GM12892 (cell line): ENCODE measurements around the gene DENND6A.

Source experiments
- DNase-seq: peaks from one replicate; pipeline ENCODE4 v3.0.0; 2011; ENCODE audit not compliant: insufficient read length
- FAIRE-seq: peaks from 2 replicates; lab custom pipeline; 2011; peaks lifted over from hg19 to GRCh38; lab: Jason Lieb, UNC
- POLR2A ChIP-seq: IDR thresholded peaks from 2 replicates; pipeline ENCODE4 v1.6.1; 2011; ENCODE audit warnings: low read depth, low read length, control low read depth
- POLR2AphosphoS5 ChIP-seq: IDR thresholded peaks from 2 replicates; pipeline ENCODE4 v1.6.1; 2011; ENCODE audit warnings: low read depth, low read length, control low read depth
- TAF1 ChIP-seq: IDR thresholded peaks from 2 replicates; pipeline ENCODE4 v1.6.1; 2011; ENCODE audit warnings: low read depth, mild to moderate bottlenecking, control low read depth, low read length, borderline replicate concordance

Gene DENND6A

GRCh38 chr3:57689367-57690053 lies 3.4 kb downstream of the DENND6A start:
- DNase-seq (no peak), FAIRE-seq (no peak)
- no peak for TF ChIP-seq POLR2AphosphoS5
- no peak for TF ChIP-seq POLR2A
- no peak for TF ChIP-seq TAF1

- DNase-seq (no peak), FAIRE-seq (no peak)
- TF ChIP-seq POLR2AphosphoS5 = no peak
- no peak for TF ChIP-seq TAF1
- no peak for TF ChIP-seq POLR2A
Observed at GRCh38 chr3:57688291-57688690, 4.6 kb downstream of the DENND6A start.

GRCh38 chr3:57683286-57683685 lies 9.6 kb downstream of the DENND6A start:
- no peak for DNase-seq
- no peak for FAIRE-seq
- TF ChIP-seq TAF1 (no peak), POLR2A (no peak), POLR2AphosphoS5 (no peak)

DNA sequence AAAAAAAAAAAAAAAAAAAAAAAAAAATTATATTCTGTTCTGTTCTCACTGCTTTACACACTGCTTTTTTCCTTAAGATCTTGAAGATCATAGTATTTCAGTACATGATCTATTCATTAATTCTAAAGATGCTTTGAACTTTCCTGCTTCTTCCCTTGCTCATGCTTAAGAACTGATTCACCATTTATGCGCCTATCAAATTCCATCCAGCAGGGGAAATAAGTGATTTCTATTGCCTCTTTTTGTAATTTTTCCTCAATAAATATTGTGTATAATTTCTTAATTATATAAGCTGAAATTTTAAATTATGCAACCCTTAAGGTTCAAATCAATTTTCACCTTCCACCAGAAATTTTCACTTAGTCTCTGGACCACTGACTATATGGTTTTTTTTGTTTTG lies 10.6 kb downstream of the DENND6A start:
- no peak for FAIRE-seq
- no peak for TF ChIP-seq TAF1
- no peak for TF ChIP-seq POLR2A
- no peak for TF ChIP-seq POLR2AphosphoS5
- no peak for DNase-seq

DNA sequence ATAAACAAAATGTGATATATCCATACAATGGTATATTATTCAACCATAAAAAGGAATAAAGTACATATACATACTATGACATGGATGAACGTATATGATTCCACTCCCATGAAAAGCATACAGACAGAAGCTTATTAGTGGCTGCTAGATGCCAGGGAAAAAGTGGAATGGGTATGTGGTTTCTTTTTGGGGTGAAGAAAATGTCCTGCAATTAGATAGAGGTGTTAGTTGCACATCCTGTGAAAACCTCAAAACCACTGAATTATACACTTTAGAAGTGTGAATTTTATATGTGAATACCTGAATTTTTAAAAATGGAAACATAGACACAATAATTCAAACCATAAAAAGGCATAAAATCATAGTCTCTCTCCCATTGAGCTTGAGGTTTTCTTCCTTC lies 11.2 kb downstream of the DENND6A start:
- TF ChIP-seq POLR2A = no peak
- TF ChIP-seq POLR2AphosphoS5 = no peak
- no peak for TF ChIP-seq TAF1
- FAIRE-seq (no peak), DNase-seq (no peak)

GRCh38 chr3:57680046-57680445 lies 12.8 kb downstream of the DENND6A start:
- no peak for DNase-seq
- FAIRE-seq = no peak
- TF ChIP-seq POLR2A = no peak
- no peak for TF ChIP-seq POLR2AphosphoS5

DNA sequence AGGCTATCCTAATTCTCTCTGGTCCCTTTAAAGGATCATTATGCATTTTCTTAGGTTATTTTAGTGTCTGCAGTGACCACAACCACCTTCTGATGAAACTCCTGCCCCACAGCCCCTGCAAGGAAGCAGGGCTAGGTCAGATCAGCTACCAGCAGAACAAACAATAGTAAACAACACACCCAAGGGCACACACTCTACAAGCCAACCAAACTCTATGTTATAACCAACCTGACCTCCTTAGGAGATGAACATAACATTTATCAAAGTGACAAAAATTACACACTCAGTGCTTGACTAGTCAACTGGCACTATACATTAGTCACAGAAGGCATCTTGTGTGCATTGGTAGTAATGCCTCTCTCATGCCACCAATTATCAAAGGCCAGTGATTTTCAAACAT lies 17.3 kb downstream of the DENND6A start:
- DNase-seq (no peak), FAIRE-seq (peak; percentile 88)
- TF ChIP-seq POLR2A = no peak
- no peak for TF ChIP-seq POLR2AphosphoS5

DNA sequence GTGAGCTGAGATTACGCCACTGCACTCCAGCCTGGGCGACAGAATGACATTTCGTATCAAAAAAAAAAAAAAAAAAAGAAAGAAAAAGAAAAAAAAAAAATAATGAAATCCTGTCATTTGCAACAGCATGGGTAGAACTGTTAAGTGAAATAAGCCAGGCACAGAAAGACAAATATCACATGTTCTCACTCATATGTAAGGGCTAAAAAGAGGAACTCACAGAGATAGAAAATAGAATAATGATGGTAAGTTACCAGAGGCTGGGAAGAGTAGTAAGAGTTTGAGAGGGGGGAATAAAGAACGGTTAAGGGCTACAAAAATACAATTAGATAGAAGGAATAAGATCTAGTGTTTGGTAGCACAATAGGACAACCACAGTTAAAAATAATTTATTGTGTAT lies 19.7 kb downstream of the DENND6A start:
- no peak for DNase-seq
- FAIRE-seq = no peak

DNA sequence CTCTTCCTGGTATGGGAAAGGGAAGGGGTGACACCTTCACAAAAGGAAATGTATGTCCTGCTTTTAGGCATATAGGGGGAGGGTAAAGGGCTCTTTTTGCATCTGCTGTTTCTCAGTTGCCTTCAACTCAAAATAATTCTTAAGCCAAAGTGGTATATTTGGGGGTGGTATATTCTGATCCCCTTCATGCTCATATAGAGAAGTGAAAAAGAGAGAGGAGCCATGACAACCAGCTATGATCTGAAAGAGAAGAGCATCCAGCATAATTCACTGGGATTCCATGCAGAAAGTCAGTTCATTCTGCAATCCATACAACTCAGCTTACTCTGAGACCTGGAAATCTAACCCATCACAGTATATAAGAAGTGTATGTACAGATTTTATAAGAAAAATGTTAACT lies 22.3 kb downstream of the DENND6A start:
- DNase-seq = no peak
- peak; percentile 74 for FAIRE-seq
- TF ChIP-seq POLR2A (no peak), POLR2AphosphoS5 (no peak), TAF1 (no peak)

More for the DNA sequence above, 19.7 kb downstream of the DENND6A start:
- TF ChIP-seq POLR2A = no peak
- no peak for TF ChIP-seq POLR2AphosphoS5
- TF ChIP-seq TAF1 = no peak

GRCh38 chr3:57661404-57661803 lies 31.5 kb downstream of the DENND6A start:
- TF ChIP-seq TAF1 (no peak), POLR2AphosphoS5 (no peak), POLR2A (no peak)
- no peak for DNase-seq
- no peak for FAIRE-seq

DNA sequence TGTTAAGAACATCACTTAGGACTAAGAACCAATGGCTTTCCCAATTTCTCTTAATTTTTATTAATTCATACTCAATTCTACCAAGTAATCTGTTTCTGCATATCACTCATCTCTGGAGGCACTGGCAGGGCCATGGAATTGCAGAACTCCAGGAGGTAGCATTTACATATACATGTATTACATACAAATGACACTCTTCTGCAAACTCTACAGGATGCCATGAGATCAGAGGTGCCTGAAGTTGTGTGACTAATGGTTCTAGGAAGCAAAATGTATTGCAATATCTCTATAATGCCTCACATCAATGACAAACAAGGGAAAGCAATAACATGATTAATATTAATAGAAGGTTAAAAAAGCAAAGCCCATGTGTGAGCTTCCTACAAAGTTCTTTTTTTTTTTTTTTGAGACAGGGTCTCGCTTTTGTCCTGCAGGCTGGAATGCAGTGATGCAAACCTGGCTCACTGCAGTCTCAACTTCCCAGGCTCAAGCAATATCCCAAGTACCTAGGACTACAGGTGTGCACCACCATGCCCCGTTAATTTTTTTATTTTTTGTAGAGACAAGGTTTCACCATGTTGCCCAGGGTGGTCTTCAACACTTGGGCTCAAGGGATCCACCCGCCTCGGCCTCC lies 33.0 kb downstream of the DENND6A start:
- TF ChIP-seq POLR2A (no peak), TAF1 (no peak), POLR2AphosphoS5 (no peak)
- FAIRE-seq (no peak), DNase-seq (no peak)
